HEK293T (cell line): ENCODE results near the gene GLT8D1.

Experiments
- ARNT ChIP-seq: fragments of 450-650 bp; IDR thresholded peaks from 2 replicates; pipeline ENCODE4 v1.6.1; 2017; ENCODE audit warnings: mild to moderate bottlenecking
- HDGF ChIP-seq: fragments of 450-650 bp; IDR thresholded peaks from 2 replicates; pipeline ENCODE4 v1.6.1; 2017; ENCODE audit warnings: antibody characterized with exemption, borderline replicate concordance
- SUZ12 ChIP-seq: fragments of 450-650 bp; IDR thresholded peaks from 2 replicates; pipeline ENCODE4 v1.6.1; 2016; ENCODE audit warnings: mild to moderate bottlenecking

- TF ChIP-seq ARNT (no peak), HDGF (no peak), SUZ12 (no peak)
These were observed 15.0 kb downstream of the GLT8D1 start for GRCh38 chr3:52690560-52690959.
